Adrenal gland (tissue), 5 donors: ENCODE data around the gene C12orf56.

ENCODE experiments used
- CTCF ChIP-seq, 6 experiments: fragments of 450-650 bp in 4 of 6; fragments of 200-600 bp in 2 of 6; sonication (generic) in 1 of 6; IDR thresholded peaks; 1 replicate in 5 of 6; 2 replicates in 1 of 6; pipeline versions ENCODE4 v1.5.1 to v1.8.0; 2016 to 2021; ENCODE audit warnings: antibody characterized with exemption in 6 of 6, mild to moderate bottlenecking in 2 of 6, moderate library complexity in 1 of 6
- POLR2A ChIP-seq, 2 donors: fragments of 450-650 bp; IDR thresholded peaks; one replicate each; pipeline ENCODE4 v1.6.1; 2017; ENCODE audit warnings: antibody characterized with exemption in 2 of 2, mild to moderate bottlenecking in 2 of 2, moderate library complexity in 1 of 2
- donor health status: DM: no; HTN: no; CAD: no.

DNA sequence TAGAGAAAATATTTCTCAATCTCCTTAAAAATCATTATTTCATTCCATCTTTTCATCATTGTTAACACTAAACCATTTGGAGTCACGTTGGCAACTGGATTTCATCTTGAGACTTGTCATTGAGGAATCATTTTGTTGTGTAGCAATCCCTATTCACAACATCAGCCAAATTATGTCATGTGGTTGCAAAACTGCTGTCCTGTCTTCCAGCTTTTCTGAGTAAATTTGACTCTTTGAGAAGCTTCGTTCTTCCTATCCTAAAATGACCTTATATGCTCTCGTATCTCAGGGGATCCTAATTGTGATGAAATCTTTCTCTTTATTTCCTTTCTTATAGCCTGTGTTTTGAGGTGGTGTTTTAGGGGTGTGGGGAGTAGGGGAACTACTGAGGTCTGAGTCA, 137.9 kb downstream of the C12orf56 start:
- TF ChIP-seq POLR2A (IDR thresholded peaks at IDR 0.05): no peak
- no peak for TF ChIP-seq CTCF (IDR thresholded peaks at IDR 0.05)
